Smooth muscle cell (in vitro differentiated cells): Measurements from ENCODE around the gene GRIK4. TPM values are rescaled to one million over a fixed set of nuclear protein-coding genes. Genes with fewer than 3 reads are reported as not detected.

Experiments used
- DNase-seq: peaks from one replicate; lab custom pipeline; 2025; ENCODE audit not compliant: unreplicated experiment; lab: John Stamatoyannopoulos, UW
- H2AFZ ChIP-seq: fragments of 200-600 bp; sonication (generic); 2 replicates; pipeline ENCODE4 v1.6.0; 2016; ENCODE audit warnings: antibody characterized with exemption, low read depth, mild to moderate bottlenecking
- H3F3A ChIP-seq: fragments of 200-600 bp; sonication (generic); 2 replicates; pipeline ENCODE4 v1.6.0; 2017; ENCODE audit warnings: antibody characterized with exemption, low read depth
- H3K27ac ChIP-seq: fragments of 200-600 bp; sonication (generic); 2 replicates; pipeline ENCODE4 v1.5.1; 2016; ENCODE audit warnings: low read depth, mild to moderate bottlenecking
- H3K27me3 ChIP-seq: fragments of 200-600 bp; sonication (generic); 2 replicates; pipeline ENCODE4 v1.6.1; 2016; ENCODE audit warnings: low read depth, mild to moderate bottlenecking
- H3K36me3 ChIP-seq: fragments of 200-600 bp; sonication (generic); 2 replicates; pipeline ENCODE4 v1.5.1; 2016; ENCODE audit warnings: low read depth
- H3K4me1 ChIP-seq: fragments of 200-600 bp; sonication (generic); 2 replicates; pipeline ENCODE4 v1.5.1; 2016; ENCODE audit warnings: low read depth
- H3K4me2 ChIP-seq: fragments of 200-600 bp; sonication (generic); 2 replicates; pipeline ENCODE4 v1.6.0; 2016; ENCODE audit warnings: mild to moderate bottlenecking
- H3K4me3 ChIP-seq: fragments of 200-600 bp; sonication (generic); 2 replicates; pipeline ENCODE4 v1.5.1; 2016; ENCODE audit warnings: mild to moderate bottlenecking
- H3K79me2 ChIP-seq: fragments of 200-600 bp; sonication (generic); 2 replicates; pipeline ENCODE4 v1.6.0; 2016; ENCODE audit warnings: low read depth, mild to moderate bottlenecking
- H3K9ac ChIP-seq: fragments of 200-600 bp; sonication (generic); 2 replicates; pipeline ENCODE4 v1.6.0; 2016; ENCODE audit warnings: low read depth
- H3K9me3 ChIP-seq: fragments of 200-600 bp; sonication (generic); replicated peaks from 2 replicates; pipeline ENCODE4 v1.5.1; 2016; ENCODE audit warnings: low read depth
- H4K20me1 ChIP-seq: fragments of 200-600 bp; sonication (generic); 2 replicates; pipeline ENCODE4 v1.6.0; 2016; ENCODE audit warnings: low read depth
- WGBS: methylation state at CpG from one replicate; pipeline ENCODE4 v1.1.7; 2016; ENCODE audit warnings: low lambda C conversion rate; 5-methylcytosine and 5-hydroxymethylcytosine counted together
- polyA plus RNA-seq: library from polyadenylated mRNA; unstranded; fragments of >200 nt; fragmentation: Nextera tagmentation; extraction: Ambion mirVana; gene quantifications from 2 replicates; pipeline ENCODE4 v1.2.1, GENCODE V29; 2016
- total RNA-seq: library from RNA; depleted of rRNA; stranded (reverse); fragments of >200 nt; gene quantifications from 2 replicates; pipeline ENCODE4 v1.2.3, GENCODE V29; 2014
- TF ChIP-seq, protein P1 (sequence below): fragments of 200-600 bp; sonication (generic); IDR thresholded peaks from 2 replicates; pipeline ENCODE4 v1.5.1; 2017; ENCODE audit warnings: borderline replicate concordance, mild to moderate bottlenecking, antibody characterized with exemption; ENCODE audit not compliant: insufficient read depth, poor library complexity, severe bottlenecking

The GRIK4 gene
- total and polyA plus RNA-seq, 2 experiments from 2014 or later = not detected

DNA sequence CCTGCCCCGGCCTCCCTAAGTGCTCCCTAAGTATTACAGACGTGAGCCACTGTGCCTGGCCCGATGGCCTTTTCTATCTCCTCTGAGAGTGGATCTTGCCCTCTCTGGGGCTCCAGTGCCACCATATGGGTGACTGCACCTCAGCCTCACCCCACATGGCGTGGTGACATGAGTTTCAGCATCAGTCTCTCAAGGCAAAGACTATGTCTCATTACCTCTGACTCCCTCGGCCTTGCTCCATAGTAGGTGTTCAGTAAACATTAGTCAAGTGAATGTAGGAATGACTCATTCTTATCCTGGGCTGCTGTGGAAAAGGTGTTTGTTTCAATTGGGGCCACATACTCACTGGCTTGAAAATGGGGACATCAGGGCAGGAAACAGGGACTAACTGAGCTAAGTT is 168.8 kb downstream of the GRIK4 start:
- no peaks in the 10 kb centered on the region for H3K4me1 ChIP-seq
- no peak overlapping the region for H3K4me3 ChIP-seq
- no peaks in the 10 kb centered on the region for H4K20me1 ChIP-seq
- no peaks in the 10 kb centered on the region for H3K79me2 ChIP-seq
- no peaks in the 10 kb centered on the region for H3F3A ChIP-seq
- no peaks in the 10 kb centered on the region for H3K36me3 ChIP-seq
- H3K9me3 ChIP-seq = no peaks in the 10 kb centered on the region
- TF ChIP-seq, protein P1, sequence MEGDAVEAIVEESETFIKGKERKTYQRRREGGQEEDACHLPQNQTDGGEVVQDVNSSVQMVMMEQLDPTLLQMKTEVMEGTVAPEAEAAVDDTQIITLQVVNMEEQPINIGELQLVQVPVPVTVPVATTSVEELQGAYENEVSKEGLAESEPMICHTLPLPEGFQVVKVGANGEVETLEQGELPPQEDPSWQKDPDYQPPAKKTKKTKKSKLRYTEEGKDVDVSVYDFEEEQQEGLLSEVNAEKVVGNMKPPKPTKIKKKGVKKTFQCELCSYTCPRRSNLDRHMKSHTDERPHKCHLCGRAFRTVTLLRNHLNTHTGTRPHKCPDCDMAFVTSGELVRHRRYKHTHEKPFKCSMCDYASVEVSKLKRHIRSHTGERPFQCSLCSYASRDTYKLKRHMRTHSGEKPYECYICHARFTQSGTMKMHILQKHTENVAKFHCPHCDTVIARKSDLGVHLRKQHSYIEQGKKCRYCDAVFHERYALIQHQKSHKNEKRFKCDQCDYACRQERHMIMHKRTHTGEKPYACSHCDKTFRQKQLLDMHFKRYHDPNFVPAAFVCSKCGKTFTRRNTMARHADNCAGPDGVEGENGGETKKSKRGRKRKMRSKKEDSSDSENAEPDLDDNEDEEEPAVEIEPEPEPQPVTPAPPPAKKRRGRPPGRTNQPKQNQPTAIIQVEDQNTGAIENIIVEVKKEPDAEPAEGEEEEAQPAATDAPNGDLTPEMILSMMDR = no peak
- WGBS = 94% methylated on average over 5 of the region's 5 CpGs
- DNase-seq = no peak
- no peak overlapping the region for H3K27ac ChIP-seq
- peaks cover 21% of the 10 kb centered on the region for H3K27me3 ChIP-seq
- H3K9ac ChIP-seq = no peak overlapping the region
- H2AFZ ChIP-seq = no peak overlapping the region
- H3K4me2 ChIP-seq = no peak overlapping the region

DNA sequence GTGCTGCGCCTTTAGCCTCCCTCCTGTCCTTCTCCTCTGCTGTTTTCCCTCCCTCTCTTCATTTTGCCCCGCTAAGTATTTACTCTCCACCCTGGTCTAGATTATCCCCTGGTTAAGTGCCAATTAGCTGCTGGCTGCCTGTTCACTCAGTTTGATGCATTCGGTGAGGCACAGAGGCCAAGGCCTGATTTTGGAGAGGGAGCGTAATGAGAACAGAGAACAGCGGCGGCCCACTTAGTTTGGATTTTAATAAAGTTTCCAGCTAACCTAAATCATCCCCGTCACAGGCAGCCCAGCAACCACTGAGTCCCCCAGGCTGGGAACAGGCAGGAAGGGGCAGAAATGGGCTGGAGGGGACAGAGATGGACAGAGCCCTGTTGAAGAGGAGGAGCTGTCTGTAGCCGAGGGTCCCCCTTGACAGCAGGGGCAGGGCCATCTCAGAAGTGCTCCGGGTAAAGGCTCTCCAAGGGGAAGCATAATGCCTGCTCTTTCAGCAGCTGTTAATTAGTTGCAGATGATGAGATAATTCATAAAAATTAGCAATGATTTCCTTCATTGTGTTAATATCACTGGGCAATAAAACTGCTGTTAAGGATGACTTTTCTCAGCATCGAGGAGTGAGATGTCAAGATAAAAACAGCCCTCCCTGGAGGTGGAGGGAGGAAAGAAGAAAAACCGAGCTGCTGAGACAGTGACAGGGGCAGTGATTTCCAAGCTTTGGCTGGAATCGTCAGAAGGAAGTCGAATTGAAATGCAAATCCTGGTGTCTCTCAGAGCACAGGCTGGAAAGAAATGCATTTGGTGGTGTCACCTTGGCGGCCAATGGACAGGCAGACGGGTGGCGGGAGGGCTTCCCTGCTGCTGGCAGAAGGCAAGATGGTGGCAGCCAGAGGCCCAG is 170.1 kb downstream of the GRIK4 start:
- Histone ChIP-seq H3K9me3 (no peaks in the 10 kb centered on the region), H3K4me1 (no peaks in the 10 kb centered on the region), H3K27me3 (peaks cover 35% of the 10 kb centered on the region), H3K4me3 (no peak overlapping the region), H3K27ac (no peak overlapping the region), H3K36me3 (no peaks in the 10 kb centered on the region), H4K20me1 (no peaks in the 10 kb centered on the region), H3K9ac (no peak overlapping the region), H3K4me2 (no peak overlapping the region), H3F3A (no peaks in the 10 kb centered on the region), H3K79me2 (no peaks in the 10 kb centered on the region), H2AFZ (no peak overlapping the region)
- TF ChIP-seq, protein P1 = no peak
- no peak for DNase-seq
- 66% methylated on average over 16 of the region's 16 CpGs for WGBS

GRCh38 chr11:120682332-120682649 is 170.7 kb downstream of the GRIK4 start:
- no peak overlapping the region for H3K27ac ChIP-seq
- no peaks in the 10 kb centered on the region for H3K79me2 ChIP-seq
- H3K36me3 ChIP-seq = no peaks in the 10 kb centered on the region
- WGBS = 73% methylated on average over 3 of the region's 3 CpGs
- no peak overlapping the region for H2AFZ ChIP-seq
- H4K20me1 ChIP-seq = no peaks in the 10 kb centered on the region
- no peak overlapping the region for H3K4me3 ChIP-seq
- no peaks in the 10 kb centered on the region for H3K9me3 ChIP-seq
- H3K4me2 ChIP-seq = no peak overlapping the region
- no peak for DNase-seq
- no peak overlapping the region for H3K9ac ChIP-seq
- H3F3A ChIP-seq = no peaks in the 10 kb centered on the region
- TF ChIP-seq, protein P1 = no peak
- H3K4me1 ChIP-seq = no peaks in the 10 kb centered on the region
- peaks cover 39% of the 10 kb centered on the region for H3K27me3 ChIP-seq

GRCh38 chr11:120682866-120683265 is 171.3 kb downstream of the GRIK4 start:
- WGBS = 81% methylated on average over 5 of the region's 5 CpGs
- H3F3A ChIP-seq = no peaks in the 10 kb centered on the region
- H4K20me1 ChIP-seq = no peaks in the 10 kb centered on the region
- peaks cover 44% of the 10 kb centered on the region for H3K27me3 ChIP-seq
- TF ChIP-seq, protein P1 = no peak
- no peak overlapping the region for H2AFZ ChIP-seq
- no peak overlapping the region for H3K9ac ChIP-seq
- no peak for DNase-seq
- no peaks in the 10 kb centered on the region for H3K9me3 ChIP-seq
- no peak overlapping the region for H3K4me2 ChIP-seq
- H3K79me2 ChIP-seq = no peaks in the 10 kb centered on the region
- H3K4me3 ChIP-seq = no peak overlapping the region
- no peaks in the 10 kb centered on the region for H3K4me1 ChIP-seq
- no peaks in the 10 kb centered on the region for H3K36me3 ChIP-seq
- no peak overlapping the region for H3K27ac ChIP-seq
